HG03442 (cell line): Measurements from ENCODE around the gene ADAMTS16.

Source experiments
- ATAC-seq: cut with Tn5 transposase; IDR thresholded peaks from one replicate; pipeline ENCODE4 v1.9.1; 2021; ENCODE audit warnings: mild to moderate bottlenecking, moderate library complexity; ENCODE audit not compliant: unreplicated experiment

Gene ADAMTS16

DNA sequence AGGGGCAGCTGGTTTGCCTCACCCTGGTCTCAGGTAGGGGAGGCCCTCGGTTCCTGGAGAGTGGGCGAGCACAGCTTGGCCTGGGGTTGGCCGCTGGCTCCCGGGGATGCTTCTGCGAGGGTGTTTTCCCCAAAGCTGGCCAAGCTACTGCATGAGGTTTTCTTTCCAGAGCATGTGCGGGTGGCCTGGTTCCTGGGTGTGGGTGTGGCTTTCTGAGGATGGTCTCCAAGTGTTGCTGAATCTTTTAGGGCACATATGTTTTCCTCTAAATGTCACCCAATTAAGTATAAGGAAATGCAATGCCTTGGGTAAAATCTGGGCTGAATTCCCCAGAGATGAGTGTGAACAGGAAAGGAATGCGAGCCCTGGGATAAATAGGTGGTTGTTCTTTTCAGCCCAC is 166.6 kb downstream of the ADAMTS16 start:
- ATAC-seq, result no peak

DNA sequence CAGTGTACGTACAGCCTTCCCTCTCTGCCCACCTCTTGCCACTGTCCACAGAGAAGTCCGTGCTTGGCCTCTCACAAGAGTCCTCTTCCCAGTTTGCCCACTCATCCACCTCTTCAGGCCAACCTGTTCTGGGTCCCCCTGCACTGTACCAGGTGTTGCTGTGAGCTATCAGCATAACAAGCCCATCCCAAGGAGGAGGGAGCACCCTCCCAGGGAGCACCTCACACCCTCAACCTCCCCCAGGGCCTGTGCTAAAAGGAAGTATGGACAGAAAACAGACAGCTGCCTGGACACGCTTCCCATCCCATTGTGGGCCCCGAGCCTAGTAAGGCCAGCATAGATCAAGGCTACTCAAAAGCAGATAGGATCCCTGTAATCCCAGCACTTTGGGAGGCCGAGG is 168.2 kb downstream of the ADAMTS16 start:
- ATAC-seq, result no peak

DNA sequence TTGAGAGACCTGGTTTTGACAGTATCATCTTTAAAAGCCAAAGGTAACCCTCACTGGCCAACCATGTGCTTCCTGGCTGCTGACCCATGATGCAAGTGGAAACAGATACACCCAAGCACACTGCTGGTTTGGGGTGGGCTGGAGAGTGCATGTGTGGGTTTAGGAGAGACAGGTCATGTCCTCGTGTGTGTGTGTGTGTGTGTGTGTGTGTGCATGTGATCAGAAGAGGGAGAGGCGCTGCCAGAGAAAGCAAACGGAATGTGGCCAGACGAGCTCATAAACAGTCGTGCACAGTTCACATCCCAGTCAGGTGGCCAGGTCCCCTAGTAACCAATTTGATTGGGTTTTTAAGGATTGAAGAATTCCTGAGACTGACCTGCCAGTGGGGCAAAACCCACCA is 169.5 kb downstream of the ADAMTS16 start:
- ATAC-seq, result no peak

DNA sequence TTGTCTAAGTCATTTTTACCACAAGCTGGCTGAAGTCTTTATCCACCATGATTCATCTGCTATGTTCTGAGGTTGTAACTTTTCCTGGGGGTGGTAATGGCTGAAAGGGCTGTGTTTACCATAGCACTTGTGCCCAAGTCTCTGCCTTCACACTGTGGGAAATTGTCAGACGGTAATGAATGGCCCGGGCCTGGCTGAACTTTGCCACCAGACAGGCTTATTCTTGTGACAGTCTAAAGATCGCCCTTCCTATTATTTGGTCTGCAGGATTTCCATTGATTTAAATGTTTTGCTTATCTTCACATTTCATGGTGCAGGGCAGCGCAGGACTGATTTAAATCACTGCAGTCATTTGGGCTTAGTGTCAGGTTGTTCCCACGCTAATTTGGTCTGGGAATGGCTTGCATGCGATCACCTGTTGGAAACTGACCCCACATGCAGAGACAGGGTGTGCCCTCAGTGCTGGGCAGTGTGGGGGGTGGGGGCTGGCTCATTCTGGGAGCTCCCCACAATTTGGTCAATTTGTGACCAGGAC is 173.0 kb downstream of the ADAMTS16 start:
- no peak for ATAC-seq

DNA sequence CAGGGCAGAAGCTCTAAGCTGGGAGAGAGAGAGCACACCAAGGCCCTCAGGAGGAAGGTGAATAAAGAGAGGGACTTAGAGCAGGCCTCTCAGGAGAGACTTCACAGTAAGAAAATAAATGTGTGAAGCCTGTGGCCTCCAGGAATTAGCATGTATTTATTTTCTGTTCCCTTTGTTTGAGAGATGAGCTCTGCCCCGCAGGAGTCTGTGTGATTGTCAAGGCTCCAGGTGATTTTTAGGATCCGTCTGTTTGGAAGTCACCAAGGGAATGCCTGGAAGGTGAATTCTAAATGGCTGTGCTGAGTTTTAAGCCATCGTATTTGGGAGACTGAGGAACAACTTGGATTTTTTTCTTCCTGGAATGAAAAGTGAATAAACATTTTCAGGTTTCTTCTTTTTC is 174.0 kb downstream of the ADAMTS16 start:
- no peak for ATAC-seq

DNA sequence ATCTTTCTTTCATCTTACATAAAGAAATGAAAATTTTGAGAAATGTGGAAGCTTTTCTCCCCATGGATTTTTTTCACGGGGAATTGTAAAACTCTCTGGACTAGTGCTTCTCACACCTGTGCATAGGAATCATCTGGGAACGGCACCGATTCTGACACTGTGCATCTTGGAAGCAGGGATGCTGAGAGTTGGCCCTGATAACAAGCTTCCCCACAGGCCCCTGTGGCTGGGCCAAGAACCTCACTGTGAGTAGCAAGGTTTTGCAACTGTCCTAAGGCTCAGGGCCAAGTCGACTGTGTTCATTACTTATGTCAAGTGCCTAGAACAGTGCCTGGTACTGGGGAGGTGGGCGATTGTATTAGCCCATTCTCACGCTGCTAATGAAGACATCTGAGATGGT is 174.5 kb downstream of the ADAMTS16 start:
- ATAC-seq, result no peak

DNA sequence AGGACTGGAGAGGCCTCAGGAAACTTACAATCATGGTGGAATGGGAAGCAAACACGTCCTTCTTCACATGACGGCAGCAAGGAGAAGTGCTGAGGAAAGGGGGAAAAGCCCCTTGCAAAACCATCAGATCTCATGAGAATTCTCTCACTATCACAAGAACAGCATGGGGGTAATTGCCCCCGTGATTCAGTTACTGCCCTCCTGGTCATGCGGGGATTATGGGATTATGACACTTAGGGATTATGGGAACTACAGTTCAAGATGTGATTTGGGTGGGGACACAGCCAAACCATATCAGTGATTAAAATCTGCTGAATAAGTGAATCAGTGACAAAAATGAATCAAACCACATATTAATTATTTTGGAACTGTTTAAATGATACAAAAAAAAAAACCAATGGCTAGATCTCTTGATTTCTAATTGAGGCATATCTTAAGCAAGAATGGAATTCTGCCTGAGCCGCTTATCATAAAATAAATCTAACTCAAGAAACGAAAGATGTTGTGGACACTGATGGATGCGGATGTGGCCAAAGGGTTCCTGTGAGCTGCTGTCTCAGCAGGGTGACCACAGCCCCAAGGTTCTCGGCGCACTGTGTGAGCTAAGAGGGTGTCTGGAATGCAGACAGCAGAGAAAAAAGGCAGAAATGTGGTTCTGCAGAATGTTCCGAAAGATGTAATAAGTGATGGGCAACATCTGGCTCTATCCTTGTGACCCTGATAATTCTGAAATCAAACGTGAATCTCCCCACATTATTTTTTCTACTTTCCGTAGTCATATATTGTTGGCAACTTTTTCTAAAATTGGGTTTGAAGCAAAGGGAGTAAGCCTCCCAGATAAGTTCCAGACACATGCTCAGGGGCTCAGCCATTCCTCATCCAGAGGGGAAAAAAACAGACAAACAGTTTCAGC is 175.2 kb downstream of the ADAMTS16 start:
- ATAC-seq, result no peak

DNA sequence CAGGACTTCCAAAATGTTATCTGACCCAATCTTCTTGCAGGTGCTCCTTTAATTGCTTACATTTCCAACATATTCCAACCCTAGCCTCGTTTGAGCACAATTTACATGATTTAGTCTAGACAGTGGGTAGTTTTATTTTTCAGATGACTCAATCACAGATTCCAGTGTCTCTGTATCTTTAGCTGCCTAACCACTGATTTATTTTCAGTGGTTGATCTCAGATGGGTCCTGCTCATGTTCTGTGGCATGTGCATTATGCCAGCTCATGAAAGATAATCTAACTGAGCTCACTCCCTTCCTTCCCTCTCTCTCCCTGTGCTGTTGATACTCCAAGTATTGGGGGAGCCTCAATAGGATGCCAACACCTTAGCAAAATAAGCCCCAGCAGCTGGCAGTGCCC is 176.2 kb downstream of the ADAMTS16 start:
- no peak for ATAC-seq

DNA sequence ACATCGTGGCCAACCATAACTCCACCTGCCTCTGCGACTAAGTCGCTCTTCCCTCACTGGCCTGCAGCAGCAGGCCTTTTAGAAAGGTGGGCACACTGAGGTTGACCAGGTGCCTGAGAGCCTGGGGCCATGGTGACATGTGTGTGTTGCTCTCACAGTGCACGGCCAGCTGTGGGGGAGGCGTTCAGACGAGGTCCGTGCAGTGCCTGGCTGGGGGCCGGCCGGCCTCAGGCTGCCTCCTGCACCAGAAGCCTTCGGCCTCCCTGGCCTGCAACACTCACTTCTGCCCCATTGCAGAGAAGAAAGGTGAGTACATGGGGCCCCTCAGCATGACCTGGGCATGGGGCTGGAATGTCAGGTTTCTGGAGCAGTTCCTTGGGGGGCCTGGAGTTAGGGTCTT is 177.8 kb downstream of the ADAMTS16 start:
- ATAC-seq, result no peak

DNA sequence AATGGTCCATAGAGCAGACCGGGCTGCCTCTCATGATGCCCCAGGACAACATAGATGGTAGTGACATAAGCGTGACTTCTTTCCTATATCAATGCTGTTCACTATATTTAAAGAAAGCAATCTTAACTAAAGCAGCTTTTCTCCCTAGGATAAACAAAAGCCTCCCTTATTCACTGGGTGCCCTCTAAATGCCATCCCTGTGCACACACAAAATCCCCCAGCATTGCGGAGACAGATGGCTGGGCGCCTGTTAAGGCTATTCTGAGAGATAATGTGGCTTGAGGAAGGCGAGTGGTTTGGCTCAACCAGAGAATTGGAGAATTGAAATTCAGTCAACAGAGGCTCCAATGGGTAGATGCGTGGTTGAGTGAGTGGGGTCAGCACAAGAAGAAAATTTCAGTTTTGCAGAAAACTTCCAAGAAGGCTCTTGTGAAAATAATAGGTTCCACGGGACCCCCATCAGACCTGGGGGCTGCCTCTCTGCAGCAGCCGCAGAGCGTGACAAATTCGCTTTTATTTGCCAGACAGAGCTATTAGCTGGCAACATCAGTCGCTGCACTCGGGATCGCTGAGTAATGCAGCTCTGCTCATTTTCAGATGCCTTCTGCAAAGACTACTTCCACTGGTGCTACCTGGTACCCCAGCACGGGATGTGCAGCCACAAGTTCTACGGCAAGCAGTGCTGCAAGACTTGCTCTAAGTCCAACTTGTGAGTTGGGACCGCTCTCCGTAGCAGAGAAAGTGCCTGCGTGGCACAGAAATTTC is 178.5 kb downstream of the ADAMTS16 start:
- no peak for ATAC-seq

DNA sequence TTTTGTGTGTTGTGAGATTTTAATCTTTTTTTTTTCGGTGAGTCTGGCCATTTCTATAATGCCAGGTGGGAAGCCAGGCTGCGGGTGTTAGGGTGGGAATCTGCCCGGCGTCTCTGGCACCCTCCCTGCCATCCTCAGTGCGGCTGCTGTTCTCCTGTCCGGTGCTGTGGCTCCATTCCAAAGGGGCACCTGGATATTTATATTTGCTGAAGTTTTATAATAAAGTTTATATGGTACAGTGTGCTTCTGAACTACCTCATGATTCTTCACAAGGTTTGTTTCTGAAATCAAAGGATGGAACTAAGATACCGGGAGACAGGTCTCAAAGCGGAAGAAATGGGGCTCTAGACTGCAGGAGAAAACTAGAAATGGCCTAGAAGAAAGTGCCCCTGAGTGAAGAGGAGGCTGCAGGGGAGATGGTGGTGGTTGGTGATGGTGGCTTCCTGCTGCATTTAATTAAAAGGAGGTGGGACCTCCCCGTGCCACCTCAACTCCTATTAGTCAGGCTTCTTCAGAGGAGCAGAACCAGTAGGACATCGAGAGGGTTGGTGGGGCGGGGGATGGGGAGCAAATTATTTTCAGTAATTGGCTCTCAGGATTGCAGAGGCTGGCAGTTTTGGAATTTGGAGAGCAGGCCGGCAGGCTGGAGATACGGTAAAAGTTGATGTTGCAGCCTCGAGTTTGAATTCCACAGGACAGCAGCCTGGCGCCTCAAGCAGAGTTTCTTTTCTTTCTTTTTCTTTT is 180.1 kb downstream of the ADAMTS16 start:
- ATAC-seq, result no peak

DNA sequence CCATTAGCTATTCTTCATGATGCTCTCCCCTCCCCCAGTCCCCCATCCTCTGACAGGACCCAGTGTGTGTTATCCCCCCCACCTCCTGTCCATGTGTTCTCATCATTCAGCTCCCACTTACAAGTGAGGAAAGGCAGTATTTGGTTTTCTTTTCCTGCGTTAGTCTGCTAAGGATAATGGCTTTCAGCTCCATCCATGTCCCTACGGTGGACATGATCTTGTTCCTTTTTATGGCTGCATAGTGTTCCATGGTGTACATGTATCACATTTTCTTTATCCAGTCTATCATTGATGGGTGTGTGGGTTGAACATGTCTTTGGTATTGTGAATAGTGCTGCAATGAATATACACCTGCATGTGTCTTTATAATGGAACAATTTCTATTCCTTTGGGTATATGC is 181.0 kb downstream of the ADAMTS16 start:
- ATAC-seq, result no peak

DNA sequence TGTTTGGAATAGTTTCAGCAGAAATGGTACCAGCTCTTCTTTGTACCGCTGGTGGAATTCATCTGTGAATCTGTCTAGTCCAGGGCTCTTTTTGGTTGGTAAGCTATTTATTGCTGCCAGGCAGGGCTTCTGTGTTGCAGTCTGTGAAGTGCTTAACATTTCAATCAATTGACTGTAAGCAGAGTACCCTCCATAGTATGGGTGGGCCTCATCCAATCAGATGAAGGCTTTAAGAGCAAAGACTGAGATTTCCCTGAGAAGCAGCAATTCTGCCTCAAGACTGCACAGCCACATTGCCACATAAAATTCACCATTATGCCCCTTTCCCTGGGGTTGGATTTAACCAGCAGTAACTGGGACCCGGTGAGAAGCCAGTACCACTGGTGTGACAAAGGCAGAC is 183.4 kb downstream of the ADAMTS16 start:
- ATAC-seq, result no peak

DNA sequence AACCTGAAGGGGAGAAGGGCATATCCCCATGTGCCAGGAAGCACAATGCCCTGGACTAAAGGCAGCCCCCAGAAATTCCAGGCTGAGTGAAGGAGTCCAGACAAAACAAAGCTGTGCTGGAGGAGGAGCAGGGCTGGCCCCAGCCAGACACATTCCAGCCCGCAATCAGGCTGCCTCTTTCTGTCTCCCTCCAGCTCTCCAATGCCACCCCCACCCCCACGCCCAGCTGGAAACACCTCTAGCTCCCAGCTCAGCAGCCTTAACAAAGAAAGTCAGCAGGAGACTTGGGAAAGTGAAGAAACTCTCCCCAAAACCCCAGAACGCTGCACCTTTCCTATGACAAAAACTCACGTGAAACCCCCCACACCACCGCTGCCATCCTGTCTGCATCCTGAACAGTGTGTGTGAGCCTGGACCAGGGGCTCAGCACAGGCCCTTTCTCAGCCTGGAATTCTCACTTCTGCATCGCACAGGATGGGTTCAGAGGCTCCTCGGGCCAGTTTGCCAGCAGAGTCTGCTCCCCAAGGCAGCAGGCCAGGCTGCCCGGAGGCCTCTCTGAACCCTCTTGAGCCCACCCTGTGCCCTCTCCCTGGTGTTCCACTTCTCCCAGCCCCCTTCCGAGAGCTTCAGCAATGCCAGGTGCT is 186.1 kb downstream of the ADAMTS16 start:
- ATAC-seq, result no peak

DNA sequence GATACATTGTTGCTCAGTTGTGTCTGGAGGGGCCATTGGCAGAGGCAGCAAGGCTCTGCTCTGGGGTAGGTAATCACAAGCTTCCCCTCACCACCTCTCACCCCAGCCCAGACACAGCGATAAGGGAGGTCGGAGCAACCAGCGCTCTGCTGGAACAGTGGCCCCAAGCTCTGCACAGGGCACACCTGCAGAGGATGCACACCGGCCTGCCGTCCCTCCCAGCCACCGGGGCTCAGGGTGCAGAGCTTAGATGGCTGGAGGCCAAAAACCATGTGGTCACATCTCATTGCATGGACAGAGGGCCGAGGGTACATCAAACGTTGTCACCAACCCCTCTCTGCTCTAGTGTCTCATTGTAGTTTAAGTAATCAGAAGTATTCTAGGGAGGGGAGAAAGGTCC is 187.0 kb downstream of the ADAMTS16 start:
- no peak for ATAC-seq

DNA sequence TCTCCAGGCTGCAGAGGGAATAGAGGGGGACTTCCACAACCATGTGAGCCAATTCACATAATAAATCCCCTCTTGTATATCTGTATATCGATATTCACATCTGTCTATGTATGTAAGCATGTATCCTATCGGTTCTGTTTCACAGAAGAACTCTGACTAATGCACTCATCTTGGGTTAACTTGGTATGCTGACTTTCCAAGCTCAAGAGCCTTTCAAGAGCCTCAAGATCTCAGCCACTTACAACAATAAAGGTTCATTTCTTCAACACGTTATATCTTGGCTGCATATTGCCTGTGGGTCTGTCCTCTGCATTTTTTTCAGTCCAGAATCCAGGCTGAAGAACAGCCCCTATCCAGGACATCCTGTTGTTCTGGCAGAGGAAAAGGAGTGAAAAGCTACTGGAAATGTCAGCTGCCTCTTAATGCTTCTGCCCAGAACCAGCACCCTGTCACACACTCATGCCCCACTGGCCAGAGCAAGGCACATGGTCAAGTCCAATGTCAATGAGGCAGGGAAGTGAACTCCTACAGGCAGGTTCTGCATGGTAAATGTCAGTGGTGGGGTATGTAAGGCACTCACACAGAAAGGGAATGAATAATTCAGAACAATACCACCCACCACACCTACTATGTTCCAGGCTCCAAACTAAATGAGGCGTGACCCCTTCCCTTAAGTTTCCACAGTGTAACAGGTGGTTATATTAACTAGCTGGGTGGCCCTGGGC is 190.8 kb downstream of the ADAMTS16 start:
- ATAC-seq, result no peak

DNA sequence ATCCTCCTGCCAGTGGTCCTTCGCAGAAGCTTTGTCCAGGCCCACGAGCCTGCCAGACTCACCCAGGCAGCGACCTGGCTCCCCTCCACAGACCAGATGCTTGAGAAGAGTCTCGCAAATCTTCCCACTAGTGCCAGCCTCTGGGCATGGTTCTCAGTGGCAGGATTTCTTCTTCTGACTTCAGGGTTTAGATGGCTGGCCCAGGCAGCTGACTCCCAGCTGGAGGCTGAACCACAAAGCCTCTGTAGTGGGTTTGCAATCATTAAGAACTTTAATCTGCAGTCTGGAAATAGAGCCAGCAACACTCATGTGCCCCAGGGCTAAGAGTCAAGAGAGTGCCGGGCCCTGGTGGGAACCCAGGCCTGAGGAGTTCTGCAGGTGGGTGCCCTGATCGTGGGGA is 191.7 kb downstream of the ADAMTS16 start:
- ATAC-seq, result no peak

DNA sequence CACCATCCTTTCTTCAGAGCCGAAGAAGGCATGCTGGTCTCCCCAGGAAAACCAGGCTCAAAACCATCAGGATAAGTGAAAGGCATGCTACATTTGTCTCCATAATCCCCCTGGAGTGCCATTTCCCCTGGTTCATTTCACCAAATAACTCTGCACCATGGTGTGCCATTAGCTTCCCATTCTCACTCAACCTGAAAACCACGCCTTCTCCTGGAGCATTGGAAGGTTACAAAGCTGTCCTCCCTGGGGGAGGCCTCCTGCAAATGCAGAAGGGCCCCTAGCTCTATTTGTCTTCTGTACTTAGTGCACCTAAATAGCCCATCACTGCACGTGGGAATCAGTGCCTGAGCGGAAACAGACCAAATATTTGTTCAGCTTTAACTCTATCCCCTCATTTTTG is 192.2 kb downstream of the ADAMTS16 start:
- no peak for ATAC-seq

DNA sequence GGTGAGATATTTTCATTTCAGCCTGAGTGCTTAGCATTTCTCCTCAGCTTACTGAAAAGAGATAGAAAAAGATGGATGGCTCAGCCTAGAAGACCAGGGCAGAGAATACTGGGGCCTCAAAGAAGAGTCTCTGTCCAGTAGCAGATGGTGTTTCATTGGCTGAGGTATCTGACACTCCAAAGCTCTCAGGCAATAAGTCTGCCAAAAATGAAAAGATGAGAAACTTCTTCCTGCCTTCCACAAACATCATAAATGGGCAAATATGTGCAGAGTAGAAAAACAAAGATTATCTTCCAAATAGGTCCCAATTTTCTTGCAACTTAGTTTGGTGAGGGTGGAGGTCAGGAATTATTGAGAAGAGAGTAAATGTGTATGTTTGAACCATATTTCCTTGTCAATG is 195.0 kb downstream of the ADAMTS16 start:
- no peak for ATAC-seq

DNA sequence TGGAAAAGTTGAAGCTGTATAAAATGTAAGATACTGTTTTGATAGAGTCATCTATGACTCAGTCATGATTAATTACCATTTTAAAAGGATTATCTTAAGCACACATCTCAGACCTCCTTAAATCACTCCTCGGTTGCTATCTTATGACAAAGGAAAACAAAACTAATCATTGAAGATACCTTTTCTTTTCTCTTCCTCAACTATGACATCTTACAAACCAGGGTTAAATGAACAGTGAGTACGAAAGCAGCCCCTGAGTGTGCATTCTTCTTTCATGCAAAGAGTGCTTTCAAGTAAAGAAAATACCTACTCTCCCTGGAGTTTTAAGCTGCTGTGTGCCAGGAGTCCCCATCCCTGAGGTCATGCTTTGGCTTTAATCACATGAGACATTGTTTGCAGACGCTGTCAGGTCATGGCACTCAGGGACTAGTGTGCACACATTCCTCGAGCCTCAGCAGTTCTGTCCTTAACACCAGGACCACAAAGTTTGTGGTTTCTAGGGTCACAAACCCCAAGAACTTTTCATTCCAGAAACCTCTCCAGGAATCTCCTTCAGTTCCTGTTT is 195.7 kb downstream of the ADAMTS16 start:
- no peak for ATAC-seq
